ENCODE data around the gene TPRN.

DNA sequence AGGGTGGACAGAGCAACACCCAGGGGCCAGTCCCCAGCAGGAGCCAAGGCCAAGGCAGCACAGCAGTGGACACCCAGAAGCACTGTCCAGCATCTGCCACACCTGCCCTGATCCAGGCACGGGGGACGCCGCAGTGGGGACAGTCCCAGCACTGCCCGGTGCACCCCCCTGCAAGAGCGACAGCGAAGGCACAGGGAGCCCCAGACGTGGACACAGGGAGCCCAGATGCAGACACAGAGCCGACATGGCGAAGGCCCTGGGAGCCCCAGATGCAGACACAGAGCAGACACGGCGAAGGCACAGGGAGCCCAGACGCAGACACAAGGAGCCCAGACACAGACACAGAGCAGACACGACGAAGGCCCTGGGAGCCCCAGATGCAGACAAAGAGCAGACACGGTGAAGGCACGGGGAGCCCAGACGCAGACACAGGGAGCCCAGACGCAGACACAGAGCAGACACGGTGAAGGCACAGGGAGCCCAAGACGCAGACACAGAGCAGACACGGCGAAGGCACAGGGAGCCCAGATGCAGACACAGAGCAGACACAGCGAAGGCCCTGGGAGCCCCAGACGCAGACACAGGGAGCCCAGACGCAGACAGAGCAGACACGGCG lies 16.5 kb downstream of the TPRN start:
- TF ChIP-seq CTCF (IDR thresholded peaks at IDR 0.05; ENCODE audit: extremely low read depth in 1 of 2, insufficient read depth in 1 of 2, low read depth in 1 of 2, low read length in 2 of 2) (no peak), POLR2A (IDR thresholded peaks at IDR 0.05; ENCODE audit: low read depth, low read length) (no peak), GATA2 (IDR thresholded peaks at IDR 0.05; ENCODE audit: insufficient read depth, insufficient read length, low read depth, low read length) (no peak), EZH2 (IDR thresholded peaks at IDR 0.05; ENCODE audit: borderline replicate concordance, low read depth, low read length, severe bottlenecking) (no peak), JUN (IDR thresholded peaks at IDR 0.05; ENCODE audit: borderline replicate concordance, insufficient read depth, insufficient read length, low read depth) (no peak), POLR2AphosphoS5 (IDR thresholded peaks at IDR 0.05; ENCODE audit: insufficient read depth, low read depth, low read length) (no peak), MAX (IDR thresholded peaks at IDR 0.05; ENCODE audit: insufficient read depth, insufficient read length) (no peak), MYC (IDR thresholded peaks at IDR 0.05; ENCODE audit: low read depth, low read length) (no peak), FOS (IDR thresholded peaks at IDR 0.05; ENCODE audit: borderline replicate concordance, insufficient read depth, low read length) (no peak)
